Esophagus (tissue), 2 donors: ENCODE results near the gene CUEDC1. TPM values are rescaled to one million over a fixed set of nuclear protein-coding genes. Genes with fewer than 3 reads are reported as not detected.

Experiments
- H3K27ac ChIP-seq, 2 donors: one replicate each; pipeline ENCODE4 v1.5.1; 2013; ENCODE audit warnings: low read depth in 2 of 2, mild to moderate bottlenecking in 2 of 2, inconsistent platforms in 1 of 2, low read length in 1 of 2, moderate library complexity in 1 of 2
- H3K27me3 ChIP-seq, 2 donors: one replicate each; pipeline ENCODE4 v1.6.1; 2013; ENCODE audit warnings: low read length in 2 of 2, control low read depth in 1 of 2, mild to moderate bottlenecking in 1 of 2; ENCODE audit not compliant: insufficient read depth in 2 of 2, control insufficient read depth in 1 of 2
- H3K36me3 ChIP-seq, 2 donors: one replicate each; pipeline ENCODE4 v1.6.1; 2013; ENCODE audit warnings: low read length in 1 of 2; ENCODE audit not compliant: control insufficient read depth in 2 of 2, insufficient read depth in 2 of 2
- H3K4me1 ChIP-seq, 2 donors: one replicate each; pipeline ENCODE4 v1.6.1; 2013; ENCODE audit warnings: low read length in 1 of 2; ENCODE audit not compliant: control insufficient read depth in 2 of 2, insufficient read depth in 2 of 2
- H3K4me3 ChIP-seq, 2 donors: one replicate each; pipeline ENCODE4 v1.5.1; 2013; ENCODE audit warnings: low read length in 2 of 2, mild to moderate bottlenecking in 2 of 2, low read depth in 1 of 2, moderate library complexity in 1 of 2
- H3K9me3 ChIP-seq, 2 donors: one replicate each; pipeline ENCODE4 v1.6.1; 2013; ENCODE audit warnings: mild to moderate bottlenecking in 2 of 2, low read depth in 1 of 2, low read length in 1 of 2, moderate library complexity in 1 of 2; ENCODE audit not compliant: control insufficient read depth in 2 of 2, insufficient read depth in 1 of 2
- WGBS, 2 donors: extraction: QIAGEN DNeasy Blood & Tissue Kit; methylation state at CpG; one replicate each; pipeline ENCODE4 v1.1.7; 2013; 5-methylcytosine and 5-hydroxymethylcytosine counted together
- polyA plus RNA-seq, 2 donors: library from polyadenylated mRNA; stranded (reverse); fragments of 200-250 nt; gene quantifications; one replicate each; pipeline ENCODE4 v1.2.3, GENCODE V29; 2013
- donor health status: healthy with polysubstance abuse.
- donor health status: Bipolar disorder and iron deficiency.

CUEDC1 gene
- polyA plus RNA-seq, 2 donors, result 19.9 to 31.1 TPM

DNA sequence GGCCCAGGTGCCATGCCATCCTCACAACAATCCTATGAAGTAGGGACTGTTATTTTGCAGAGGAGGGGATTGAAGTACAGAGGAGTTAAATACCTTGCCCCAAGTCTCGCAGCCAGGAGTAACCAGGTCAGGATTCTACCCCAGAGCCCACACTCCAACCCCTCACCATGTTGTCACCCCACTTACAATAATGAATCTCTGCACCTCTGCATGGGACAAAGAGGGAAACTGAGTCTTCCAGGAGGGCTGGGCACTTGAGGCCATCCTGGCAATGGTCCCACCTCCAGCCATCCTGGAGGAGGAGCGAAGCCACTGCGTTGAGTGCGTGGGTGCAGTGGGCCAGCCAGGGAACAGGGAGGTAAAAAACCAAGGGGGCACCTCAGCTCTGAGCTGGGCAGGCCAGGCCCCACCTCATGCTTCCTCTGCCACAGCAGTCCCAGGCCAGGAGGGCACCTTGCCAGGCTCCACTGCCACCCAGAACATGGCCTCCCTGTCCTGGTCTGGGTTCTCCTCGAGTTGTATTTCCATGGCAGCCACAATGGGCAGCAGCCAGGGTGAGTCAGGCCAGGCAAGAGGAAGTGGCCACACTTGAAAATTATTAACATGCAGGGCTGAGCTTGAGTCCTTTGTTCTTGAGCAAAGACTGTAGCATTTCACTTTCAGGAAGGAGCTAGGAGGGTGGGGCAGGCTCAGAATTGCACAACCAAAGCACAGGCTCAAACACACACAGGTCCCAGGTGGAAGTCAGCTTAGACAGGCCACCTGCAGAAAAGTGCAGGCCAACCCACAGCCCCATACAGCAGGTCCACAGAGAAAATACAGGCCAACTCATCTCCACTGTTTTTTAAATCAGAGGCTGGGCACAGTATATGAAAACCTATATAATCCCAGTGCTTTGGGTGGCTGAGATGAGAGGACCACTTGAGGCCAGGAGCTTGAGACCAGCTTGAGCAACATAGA lies 52.1 kb downstream of the CUEDC1 start:
- Histone ChIP-seq H3K9me3 (no peaks in the 10 kb centered on the region), H3K4me3 (no peak overlapping the region), H3K27ac (peak overlapping the region; percentile 92 to 98), H3K27me3 (no peaks in the 10 kb centered on the region), H3K4me1 (peaks cover 21 to 56% of the 10 kb centered on the region in 2 donors), H3K36me3 (no peaks in the 10 kb centered on the region)
- 39 to 49% methylated on average over 5 of the region's 5 CpGs for WGBS, 2 donors

GRCh38 chr17:57902117-57902799 lies 53.0 kb downstream of the CUEDC1 start:
- Histone ChIP-seq H3K27me3 (no peaks in the 10 kb centered on the region), H3K27ac (peak overlapping the region; percentile 92 to 98), H3K4me1 (peaks cover 21 to 57% of the 10 kb centered on the region in 2 donors), H3K4me3 (no peak overlapping the region), H3K36me3 (no peaks in the 10 kb centered on the region), H3K9me3 (no peaks in the 10 kb centered on the region)
- 52 to 63% methylated on average over 13 of the region's 13 CpGs for WGBS, 2 donors

GRCh38 chr17:57900991-57901743 lies 54.0 kb downstream of the CUEDC1 start:
- Histone ChIP-seq H3K27me3 (no peaks in the 10 kb centered on the region), H3K4me3 (no peak overlapping the region), H3K36me3 (no peaks in the 10 kb centered on the region), H3K9me3 (no peaks in the 10 kb centered on the region), H3K4me1 (peaks cover 21 to 57% of the 10 kb centered on the region in 2 donors), H3K27ac (peak overlapping the region; percentile 66 to 68)
- 53 to 58% methylated on average over 6 of the region's 6 CpGs for WGBS, 2 donors

DNA sequence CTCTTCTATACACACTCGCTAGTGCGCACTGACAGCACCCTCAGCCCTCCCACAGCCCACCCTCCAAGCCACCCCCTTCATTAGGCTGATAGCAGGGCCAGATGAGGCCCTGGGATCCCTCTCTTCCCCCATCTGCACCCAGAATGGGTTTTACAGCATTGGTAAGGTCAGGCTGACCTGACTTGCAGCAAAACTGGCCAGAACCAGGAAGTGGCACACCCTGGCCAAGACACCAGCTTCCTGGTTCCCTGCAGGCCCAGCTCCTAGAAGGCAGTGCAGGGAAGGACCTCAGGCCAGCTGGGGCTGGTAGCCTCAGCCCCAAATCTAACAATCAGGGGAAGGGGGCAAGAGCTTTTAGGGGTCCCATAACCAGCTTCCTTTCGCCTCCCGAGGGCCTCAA lies 55.4 kb downstream of the CUEDC1 start:
- Histone ChIP-seq H3K4me1 (peaks cover 21 to 56% of the 10 kb centered on the region in 2 donors), H3K36me3 (no peaks in the 10 kb centered on the region), H3K27ac (peak overlapping the region; percentile 87 to 88), H3K9me3 (no peaks in the 10 kb centered on the region), H3K27me3 (no peaks in the 10 kb centered on the region), H3K4me3 (no peak overlapping the region)
- WGBS, 2 donors, result 70 to 74% methylated on average over 4 of the region's 4 CpGs

GRCh38 chr17:57899391-57899790 lies 55.8 kb downstream of the CUEDC1 start:
- H3K27ac ChIP-seq, result peak overlapping the region; percentile 87 to 88
- WGBS, 2 donors, result 23 to 37% methylated on average over 8 of the region's 8 CpGs
- no peaks in the 10 kb centered on the region for H3K27me3 ChIP-seq
- H3K4me1 ChIP-seq, result peaks cover 21 to 52% of the 10 kb centered on the region in 2 donors
- no peaks in the 10 kb centered on the region for H3K36me3 ChIP-seq
- no peaks in the 10 kb centered on the region for H3K9me3 ChIP-seq
- H3K4me3 ChIP-seq, result no peak overlapping the region

DNA sequence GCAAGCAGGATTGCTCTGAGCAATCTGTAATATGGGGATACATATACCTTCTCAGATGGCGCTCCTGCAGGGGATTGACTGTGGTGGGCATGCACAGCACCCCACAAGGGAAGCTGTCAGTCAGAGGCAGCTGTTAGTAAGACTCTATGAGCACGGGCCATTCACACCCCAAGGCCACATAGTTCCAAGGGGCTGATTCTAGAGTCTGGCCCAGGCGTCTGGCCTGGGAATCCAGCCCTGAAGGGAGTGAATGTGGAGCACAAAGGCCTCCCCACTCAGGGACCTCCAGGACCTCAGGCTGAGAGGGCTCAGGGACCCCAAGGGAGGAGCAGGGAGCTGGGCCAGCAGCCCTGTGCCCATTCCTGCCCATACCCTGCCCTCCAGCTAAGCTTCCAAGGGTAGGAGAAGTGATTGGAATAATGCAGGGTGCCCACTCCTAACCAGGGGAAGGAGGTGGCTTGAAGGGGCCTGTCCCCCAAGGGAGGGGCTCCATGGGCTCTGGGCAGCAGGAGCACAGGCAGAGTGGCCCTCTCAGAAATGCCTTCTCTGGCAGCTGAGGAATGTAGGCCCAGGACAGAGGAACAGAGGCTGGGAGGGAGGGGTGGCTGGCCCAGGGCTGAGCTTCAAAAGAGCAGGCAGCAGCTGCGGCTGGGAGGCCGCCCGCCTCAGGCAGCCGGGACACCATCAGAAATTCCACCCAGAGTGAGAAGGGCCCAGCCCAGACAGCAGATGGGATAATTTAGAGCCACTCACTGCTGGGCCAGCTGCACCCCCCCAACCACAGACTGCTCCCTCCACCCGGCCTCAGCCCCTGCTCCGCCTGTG lies 56.5 kb downstream of the CUEDC1 start:
- WGBS, 2 donors, result 38 to 40% methylated on average over 9 of the region's 9 CpGs
- no peaks in the 10 kb centered on the region for H3K27me3 ChIP-seq
- H3K27ac ChIP-seq, result peak overlapping the region; percentile 87 to 88
- H3K9me3 ChIP-seq, result no peaks in the 10 kb centered on the region
- H3K4me3 ChIP-seq, result peak overlapping the region in 1 of 2 donors; percentile 3
- peaks cover 19 to 49% of the 10 kb centered on the region in 2 donors for H3K4me1 ChIP-seq
- H3K36me3 ChIP-seq, result no peaks in the 10 kb centered on the region

DNA sequence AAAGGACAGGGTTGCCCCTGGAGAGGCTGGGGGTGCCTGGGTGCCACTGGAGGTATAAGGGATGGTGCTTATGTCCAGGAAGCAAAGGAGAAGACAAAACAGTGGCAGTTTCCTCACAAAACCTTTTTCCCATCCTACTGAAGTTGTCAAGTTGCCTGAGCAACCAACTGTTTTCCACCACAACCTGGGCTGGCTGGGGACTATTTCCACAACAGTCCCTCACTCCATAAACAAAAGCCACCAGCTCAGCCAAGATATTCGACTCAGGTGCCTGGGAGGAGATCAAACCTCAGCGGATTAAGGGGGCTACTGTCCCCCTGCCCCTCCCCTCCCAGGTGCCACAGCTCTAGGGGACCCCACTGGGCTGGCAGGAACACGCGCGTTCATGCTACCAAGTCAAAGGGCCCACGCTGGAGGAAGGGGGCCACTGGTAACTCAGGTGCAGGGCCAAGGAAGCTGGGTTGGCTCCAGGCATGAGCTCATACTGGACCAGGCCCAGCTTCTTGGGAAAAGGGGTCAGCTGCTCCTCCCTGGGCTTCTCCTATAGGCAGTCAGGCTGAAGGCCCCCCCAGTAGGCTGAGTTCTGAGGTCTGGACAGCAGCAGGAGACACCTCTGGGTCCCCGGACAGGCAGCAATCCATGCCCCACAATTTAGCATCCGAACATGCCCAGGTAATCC lies 59.7 kb downstream of the CUEDC1 start:
- Histone ChIP-seq H3K36me3 (no peaks in the 10 kb centered on the region), H3K27me3 (no peaks in the 10 kb centered on the region), H3K4me1 (peaks cover 13 to 58% of the 10 kb centered on the region in 2 donors), H3K27ac (peak overlapping the region; percentile 39 to 67), H3K4me3 (no peak overlapping the region), H3K9me3 (no peaks in the 10 kb centered on the region)
- WGBS, 2 donors, result 58 to 64% methylated on average over 8 of the region's 8 CpGs

DNA sequence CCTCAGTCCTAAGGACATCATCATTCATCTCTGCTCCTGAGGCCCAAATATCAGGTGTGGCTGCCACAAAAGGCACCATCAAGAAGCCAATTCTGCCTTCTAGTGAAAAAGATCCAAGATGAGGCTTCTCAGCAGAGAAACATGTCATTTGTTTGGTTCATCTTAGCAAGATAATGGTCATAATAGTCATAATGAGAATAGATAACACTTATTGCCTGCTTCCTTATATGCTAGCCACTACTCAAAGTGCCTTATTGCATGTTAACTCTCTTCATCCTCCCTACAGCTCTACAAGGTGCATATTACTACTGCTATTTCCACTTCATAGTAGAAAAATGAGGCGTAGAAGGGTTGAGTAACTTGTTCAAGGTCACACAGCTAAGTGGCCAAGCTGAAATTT lies 60.4 kb downstream of the CUEDC1 start:
- 83 to 89% methylated on average over 1 of the region's 1 CpG for WGBS, 2 donors
- Histone ChIP-seq H3K9me3 (no peaks in the 10 kb centered on the region), H3K27ac (peak overlapping the region; percentile 39 to 60), H3K27me3 (no peaks in the 10 kb centered on the region), H3K36me3 (no peaks in the 10 kb centered on the region), H3K4me1 (peaks cover 16 to 58% of the 10 kb centered on the region in 2 donors), H3K4me3 (no peak overlapping the region)
